GM19193 (cell line): ENCODE measurements around the gene SETD1B.

Experiments
- POLR2A ChIP-seq: IDR thresholded peaks from 4 replicates; pipeline ENCODE4 v1.6.1; 2011; ENCODE audit not compliant: insufficient read depth, insufficient read length; ENCODE audit errors: extremely low read depth

SETD1B gene

DNA sequence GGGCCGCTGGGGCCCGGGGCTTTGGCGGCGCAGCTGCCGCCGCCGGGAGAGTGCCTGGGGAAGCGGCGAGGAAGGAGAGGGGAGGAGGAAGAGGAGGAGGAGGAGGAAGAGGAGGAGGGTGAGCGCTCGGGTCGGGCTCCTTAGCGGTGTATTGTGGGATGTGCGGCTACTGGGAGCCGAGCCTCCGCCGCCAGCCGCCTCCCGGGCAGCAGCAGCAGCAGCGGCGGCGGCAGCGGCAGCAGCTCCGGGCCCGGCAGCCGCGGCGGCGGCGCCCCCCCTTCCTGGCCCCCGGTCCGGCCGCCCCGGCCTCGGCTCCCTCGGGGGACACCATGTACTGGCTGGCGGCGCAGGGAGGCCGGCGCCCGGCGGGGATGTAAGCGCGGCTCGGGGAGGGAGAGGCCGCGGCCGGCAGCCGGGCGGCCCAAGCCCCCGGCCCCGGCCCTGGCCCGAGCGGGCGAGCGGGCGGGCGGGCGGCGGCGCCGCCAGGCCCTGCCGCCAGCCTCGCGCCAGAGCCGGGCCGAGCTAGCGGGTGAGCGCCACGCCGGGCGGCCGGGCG lies at the start of gene SETD1B:
Gene SETD1B, plus strand, starts transcription at position 149 of the 556 bp plus-strand sequence. CDS start 729 bp downstream, outside the sequence.
- peak; percentile 41 for TF ChIP-seq POLR2A

DNA sequence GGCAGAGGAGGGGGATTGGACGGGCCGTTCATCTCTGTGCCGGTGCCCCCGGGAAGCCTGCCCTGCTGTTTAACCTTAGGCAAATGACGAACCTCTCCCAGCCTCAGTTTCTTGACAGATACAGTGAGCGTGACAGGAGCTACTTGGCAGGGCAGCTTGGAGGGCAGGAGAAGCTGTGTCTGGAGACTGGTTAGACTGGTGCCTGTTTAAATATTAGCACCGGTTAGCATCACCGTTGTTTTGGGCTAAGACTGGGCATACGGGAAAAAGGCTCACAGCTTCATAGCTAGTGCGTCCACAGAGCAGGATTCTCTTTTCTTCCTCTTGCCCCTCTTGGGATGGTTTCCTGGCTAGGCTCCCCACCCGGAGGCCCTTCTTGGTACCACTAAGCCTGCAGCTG lies 49.0 kb upstream of the SETD1B start:
- no peak for TF ChIP-seq POLR2A

DNA sequence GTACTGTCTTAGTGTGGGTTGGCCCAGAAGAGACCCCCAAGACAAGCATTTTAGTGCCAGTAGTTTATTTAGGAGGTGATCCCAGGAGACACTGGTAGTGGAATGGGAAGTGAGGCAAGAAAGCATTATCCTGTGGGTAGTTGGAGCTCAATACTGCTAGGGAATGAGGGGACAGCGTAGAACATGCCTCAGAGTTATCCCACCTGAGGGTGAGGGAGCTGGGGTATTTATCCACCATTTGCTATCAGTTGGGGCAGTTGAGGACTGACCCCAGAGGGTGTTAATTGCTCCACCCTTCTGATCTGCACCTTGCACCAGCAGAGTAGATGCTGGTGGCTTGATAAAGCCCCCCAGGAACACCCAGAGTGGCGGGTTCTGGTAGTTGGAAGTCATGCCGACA lies 48.2 kb upstream of the SETD1B start:
- TF ChIP-seq POLR2A, result no peak

DNA sequence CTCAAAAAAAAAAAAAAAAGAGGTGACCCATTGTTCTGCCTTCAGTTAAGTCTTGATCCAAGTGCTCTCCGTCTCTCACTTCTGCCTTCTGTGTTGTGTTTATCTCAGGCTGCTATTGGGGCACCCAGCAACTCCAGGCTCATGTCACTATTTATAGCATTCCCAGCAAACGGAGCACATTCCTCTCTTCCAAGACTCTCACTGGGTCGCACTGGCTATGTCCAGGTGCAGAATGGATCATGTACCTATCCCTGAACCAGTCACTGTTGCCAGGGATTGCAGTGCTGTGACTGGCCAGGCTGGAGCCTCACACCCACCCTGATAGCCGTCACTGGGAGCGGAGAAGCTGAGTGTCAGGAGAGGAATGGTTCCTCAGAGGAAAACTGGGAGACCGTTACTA lies 41.5 kb upstream of the SETD1B start:
- no peak for TF ChIP-seq POLR2A

DNA sequence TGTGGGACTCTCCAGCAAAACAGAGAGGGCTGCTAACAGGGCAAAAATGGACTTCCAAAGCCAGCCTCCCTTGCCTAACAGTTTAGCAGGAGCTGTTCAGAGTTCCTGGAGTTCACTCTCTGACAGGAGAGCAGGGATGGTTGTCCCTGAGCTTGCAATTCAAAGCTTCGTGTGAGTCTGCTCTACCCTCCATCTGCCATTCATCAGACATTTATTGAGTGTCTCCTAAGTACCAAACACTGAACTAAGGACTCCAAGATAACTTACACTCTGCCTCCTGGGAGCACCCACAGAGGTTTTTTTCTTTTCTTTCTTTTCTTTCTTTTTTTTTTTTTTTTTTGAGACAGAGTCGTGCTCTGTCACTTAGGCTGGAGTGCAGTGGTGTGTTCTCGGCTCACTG lies 39.0 kb upstream of the SETD1B start:
- no peak for TF ChIP-seq POLR2A

DNA sequence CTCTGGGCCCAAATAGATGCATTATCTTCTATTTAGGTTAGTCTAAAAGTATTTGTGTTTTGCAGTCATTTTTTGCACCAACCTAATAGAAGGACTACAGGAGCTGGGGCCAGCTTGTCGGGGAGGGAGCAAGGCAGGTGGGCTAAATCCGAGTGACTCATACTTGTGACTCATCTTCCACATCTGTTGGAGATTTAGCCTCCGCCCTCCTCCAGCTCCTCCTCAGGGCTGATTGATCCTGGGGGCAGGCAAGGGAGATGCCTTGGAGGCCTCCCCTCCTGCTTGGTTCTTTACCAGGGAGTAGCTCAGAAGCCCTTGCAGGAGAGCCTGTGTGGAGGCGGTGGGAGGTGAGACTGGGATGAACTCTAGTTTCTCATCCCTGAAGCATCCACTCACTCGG lies 38.2 kb upstream of the SETD1B start:
- no peak for TF ChIP-seq POLR2A

DNA sequence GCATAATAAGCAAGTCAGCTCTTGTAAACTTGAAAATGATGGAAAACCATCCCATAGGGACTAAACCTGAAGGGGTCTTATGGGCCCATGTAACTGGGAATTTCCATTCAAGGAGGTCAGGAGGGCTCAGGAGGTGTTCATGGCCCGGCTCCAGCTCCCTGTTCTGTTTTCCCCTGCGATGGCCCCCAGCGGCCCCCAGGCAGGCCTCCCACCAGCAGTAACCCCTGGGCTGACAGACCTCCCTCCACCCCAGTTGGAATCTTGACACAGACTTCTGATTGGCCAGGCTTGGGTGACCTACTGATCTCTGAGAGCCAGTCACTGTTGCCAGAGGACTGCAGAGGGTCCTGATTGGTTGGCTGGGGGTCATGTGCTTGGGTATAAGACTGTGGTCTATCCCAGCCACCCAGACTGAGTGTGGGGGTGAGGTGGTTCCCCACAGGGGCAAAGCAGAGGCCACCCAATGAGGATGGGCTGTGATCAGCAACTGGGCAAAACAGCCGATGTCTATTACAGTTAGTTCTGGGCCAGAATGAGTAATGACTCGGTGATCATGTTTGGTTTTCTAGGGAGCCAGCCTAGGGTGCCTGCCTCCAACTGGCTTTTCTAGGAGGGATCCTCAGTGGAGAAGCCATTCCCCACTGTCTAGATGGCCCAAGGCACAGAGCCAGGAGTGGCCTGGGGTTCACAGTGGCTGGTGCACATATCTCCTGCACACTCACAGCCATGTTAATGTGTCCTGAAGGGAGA lies 37.3 kb upstream of the SETD1B start:
- no peak for TF ChIP-seq POLR2A

DNA sequence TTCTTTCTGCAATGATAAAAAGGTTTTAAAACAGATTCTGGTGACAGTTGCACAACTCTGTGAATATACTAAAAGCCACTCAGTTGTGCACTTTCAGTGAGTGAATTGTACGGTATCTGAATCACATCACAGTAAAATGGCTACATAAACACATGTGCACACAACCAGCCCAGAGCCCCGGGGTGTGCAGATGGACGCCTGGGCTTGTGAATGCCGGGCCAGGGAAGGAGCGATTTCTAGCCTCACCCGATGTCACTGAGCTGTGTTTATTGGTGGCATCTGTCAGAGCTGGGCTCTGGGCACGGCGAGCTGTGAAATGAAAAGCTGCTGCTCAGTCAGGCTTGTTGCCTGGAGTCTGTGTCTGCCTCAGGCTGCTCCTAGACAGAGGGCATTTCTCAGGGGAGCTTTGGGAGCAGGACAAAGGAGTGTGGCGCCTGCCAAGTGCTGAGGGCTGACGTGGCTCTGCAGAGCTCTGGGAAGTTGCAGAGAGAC lies 36.2 kb upstream of the SETD1B start:
- no peak for TF ChIP-seq POLR2A

DNA sequence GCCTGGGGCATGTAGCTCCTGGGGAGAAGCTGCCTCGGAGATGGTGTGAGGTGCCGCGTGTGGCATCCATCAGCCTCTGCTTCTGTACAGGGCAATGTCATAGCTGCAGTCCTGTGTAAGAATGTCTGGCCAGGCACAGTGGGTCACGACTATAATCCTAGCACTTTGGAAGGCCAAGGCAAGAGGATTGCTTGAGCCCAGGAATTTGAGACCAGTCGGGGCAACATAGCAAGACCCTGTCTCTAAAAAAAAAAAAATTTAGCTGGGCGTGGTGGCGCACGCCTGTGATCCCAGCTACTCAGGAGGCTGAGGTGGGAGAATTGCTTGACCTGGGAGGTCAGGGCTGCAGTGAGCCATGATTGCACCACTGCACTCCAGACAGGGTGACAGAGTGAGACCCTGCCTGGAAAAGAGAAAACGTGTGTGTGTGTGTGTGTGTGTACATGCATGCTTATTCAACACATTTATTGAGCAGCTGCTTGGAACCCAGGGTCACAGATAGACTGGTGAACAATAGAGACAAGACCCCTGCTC lies 34.4 kb upstream of the SETD1B start:
- TF ChIP-seq POLR2A, result no peak

DNA sequence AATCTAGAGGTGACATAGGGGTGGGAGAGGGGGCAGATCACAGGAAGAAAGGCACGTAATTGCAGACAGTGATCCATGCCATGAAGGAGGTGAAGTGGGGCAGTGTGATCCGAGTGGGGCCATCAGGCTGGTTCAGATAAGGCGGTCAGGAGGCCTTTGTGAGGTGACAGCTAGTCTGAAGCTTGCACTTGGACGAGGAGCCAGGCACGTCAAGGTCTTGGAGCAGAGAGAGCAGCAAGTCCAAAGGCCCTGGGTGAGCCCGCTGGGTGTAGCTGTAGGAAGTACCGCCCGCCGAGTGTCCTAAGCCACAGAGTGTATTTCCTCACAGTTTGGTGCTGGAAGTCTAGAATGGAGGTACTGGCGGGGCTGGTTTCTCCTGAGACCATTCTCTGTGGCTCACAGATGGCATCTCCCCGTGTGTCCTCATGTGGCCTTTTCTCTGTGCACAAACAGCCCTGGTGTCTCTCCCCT lies 33.9 kb upstream of the SETD1B start:
- TF ChIP-seq POLR2A, result no peak

DNA sequence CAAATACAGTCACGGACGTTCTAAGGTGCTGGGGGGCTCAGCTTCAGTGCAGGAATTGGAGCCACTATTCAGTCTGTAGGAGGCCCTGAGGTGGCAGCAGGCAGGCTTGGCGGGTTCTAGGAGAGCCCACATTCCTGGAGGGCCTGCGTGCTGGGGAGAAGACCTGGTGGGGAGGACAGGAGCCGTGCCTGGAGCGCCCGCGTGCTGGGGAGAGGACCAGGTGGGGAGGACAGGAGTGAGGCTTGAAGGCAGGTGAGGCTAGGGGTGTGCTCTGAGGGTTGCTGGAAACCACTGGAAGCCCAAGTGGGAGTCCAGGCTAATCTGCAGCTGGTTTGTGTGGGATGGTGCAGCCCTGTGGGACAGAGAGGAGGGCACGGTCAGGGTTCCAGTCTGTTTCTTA lies 33.4 kb upstream of the SETD1B start:
- no peak for TF ChIP-seq POLR2A

DNA sequence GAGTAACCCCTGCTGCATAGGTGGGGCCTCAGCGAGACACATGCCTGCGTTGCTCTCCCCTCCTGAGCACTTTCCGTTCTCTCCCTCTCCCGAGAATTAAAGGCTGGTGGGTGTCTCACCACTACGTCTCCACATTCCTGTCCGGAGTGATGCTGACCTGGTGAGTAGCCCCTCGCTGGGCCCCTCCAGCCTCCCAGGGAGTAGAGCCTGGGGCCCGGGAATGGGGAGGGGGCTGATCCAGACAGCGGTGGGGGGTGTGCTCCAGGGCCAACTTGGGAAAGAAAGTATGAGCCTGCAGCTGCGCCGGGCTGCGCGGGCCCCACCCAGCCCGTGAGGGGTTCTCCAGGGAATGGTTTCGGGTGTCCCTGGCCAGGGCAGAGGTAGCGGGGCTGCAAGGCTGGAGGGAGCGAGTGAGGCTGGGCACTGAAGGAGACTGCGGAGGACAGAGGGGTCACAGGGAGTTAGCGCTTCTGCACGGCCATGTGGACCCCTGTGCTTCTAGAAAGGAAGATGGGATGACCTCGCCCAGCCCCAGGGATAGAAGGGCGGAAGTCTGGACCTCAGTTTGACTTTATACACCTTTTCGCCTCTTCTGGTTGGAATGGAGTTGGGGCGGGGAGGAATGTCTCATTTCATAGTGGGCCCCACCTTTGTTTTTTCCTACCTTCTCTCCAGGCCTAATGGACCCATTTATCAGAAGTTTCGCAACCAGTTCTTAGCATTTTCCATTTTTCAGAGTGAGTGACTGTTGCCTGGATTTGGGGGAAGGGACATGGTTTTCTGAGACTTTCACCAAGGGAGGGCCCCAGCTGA lies 32.8 kb upstream of the SETD1B start:
- no peak for TF ChIP-seq POLR2A

DNA sequence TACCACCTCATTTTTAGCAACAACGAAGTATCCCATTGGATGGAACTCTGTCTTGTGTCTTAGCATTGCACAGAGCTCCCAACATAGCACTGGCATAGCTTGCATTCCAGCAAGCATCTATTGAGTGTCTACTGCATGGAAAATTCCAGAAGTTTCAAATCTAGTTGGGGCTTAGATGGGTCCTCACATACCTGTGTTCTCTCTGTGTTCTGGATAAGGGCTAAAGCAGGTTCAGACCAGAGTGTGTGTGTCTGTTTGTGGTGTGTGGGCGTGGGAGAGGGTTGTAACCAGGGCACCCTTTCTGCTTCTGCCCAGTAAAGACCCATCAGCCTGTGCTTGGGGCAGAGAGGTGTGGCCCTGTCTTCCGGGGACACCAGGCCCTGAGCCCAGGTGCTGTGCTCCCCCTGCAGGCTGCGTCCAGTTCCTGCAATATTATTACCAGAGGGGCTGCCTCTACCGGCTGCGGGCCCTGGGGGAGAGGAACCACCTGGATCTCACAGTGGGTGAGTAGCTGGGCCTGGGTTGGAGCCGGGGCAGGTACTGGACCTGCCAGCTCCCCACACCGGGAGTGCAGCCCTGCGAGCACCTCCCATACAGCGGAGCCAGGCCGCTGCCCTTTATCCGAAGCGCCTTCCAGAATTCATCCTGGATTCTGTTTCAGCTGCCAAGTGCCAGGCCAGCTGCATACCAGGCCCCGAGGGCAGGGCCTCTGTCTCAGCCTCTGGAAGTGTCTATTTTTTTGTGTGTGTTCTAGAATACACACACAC lies 30.6 kb upstream of the SETD1B start:
- no peak for TF ChIP-seq POLR2A

DNA sequence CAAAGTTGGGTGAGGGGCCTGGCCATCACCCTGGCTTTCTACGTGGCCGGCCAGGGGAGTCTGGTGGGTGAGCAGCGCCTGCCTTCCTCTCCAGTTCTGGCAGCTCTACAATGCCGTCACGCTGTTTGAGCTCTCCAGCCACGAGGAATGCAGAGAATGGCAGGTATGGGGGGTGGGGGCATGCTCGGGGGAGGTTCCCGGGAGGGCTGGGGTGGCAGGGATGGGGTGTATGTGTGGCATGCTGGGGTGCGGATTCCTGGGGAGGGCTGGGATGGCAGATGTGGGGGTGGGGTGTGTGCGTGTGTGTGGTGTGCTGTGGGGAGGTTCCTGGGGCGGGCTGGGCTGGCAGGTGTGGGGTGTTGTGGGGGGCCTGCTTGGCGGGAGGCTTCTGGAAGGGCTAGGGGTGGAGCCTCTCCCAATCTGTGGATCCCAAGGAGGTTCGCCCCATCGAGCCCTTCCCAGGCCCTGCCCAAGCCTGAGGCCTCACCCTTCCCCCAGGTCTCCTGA lies 28.8 kb upstream of the SETD1B start:
- no peak for TF ChIP-seq POLR2A

DNA sequence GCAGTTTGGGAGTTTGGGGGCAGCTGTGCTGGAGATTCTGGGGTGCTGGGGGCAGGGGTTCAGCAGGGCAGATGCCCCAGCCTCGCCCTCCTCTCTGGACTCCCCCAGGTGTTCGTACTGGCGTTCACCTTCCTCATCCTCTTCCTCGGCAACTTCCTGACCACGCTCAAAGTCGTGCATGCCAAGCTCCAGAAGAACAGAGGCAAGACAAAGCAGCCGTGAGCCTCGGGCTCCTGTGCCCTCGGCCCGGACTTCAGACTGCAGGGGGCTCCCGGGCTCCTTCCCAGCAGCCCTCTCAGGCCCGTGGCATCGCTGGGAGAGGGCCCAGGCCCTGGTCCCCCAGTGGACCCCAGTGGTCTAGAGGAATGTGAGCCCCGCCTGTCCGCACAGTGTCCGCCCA lies 28.3 kb upstream of the SETD1B start:
- no peak for TF ChIP-seq POLR2A
